C4-2B (cell line): ENCODE results near the gene CAMK2A.

Experiments used
- H3K27ac ChIP-seq: fragments of 450-650 bp; 2 replicates; pipeline ENCODE4 v1.5.1; 2017
- ZFX ChIP-seq: fragments of 450-650 bp; IDR thresholded peaks from 2 replicates; pipeline ENCODE4 v1.6.1; 2017
- TF ChIP-seq, protein P1 (sequence below): fragments of 450-650 bp; conservative IDR thresholded peaks from 2 replicates; pipeline ENCODE4 v1.5.1; 2017; ENCODE audit warnings: mild to moderate bottlenecking

The CAMK2A gene

DNA sequence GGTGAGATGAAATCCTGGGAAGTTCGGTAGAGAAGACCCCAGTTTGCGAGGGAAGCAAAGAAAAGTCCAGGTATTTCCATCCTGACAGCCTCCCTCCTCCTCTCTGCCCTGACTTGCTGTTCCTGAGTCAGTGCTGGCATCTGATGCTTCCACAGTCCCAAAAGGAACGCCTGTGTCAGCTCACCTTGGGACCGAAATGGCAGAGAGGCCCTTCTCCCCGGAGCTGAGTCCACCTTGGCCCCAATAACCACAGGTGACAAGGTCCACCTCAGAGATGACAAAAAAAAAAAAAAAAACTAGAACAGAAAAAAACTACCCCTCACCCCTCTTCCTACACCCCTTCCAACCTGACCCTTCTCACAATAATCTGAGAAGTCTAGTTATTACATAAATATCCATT is 68.1 kb downstream of the CAMK2A start:
- TF ChIP-seq ZFX: no peak
- TF ChIP-seq, protein P1, sequence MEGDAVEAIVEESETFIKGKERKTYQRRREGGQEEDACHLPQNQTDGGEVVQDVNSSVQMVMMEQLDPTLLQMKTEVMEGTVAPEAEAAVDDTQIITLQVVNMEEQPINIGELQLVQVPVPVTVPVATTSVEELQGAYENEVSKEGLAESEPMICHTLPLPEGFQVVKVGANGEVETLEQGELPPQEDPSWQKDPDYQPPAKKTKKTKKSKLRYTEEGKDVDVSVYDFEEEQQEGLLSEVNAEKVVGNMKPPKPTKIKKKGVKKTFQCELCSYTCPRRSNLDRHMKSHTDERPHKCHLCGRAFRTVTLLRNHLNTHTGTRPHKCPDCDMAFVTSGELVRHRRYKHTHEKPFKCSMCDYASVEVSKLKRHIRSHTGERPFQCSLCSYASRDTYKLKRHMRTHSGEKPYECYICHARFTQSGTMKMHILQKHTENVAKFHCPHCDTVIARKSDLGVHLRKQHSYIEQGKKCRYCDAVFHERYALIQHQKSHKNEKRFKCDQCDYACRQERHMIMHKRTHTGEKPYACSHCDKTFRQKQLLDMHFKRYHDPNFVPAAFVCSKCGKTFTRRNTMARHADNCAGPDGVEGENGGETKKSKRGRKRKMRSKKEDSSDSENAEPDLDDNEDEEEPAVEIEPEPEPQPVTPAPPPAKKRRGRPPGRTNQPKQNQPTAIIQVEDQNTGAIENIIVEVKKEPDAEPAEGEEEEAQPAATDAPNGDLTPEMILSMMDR: no peak
- H3K27ac ChIP-seq: no peak overlapping the region

DNA sequence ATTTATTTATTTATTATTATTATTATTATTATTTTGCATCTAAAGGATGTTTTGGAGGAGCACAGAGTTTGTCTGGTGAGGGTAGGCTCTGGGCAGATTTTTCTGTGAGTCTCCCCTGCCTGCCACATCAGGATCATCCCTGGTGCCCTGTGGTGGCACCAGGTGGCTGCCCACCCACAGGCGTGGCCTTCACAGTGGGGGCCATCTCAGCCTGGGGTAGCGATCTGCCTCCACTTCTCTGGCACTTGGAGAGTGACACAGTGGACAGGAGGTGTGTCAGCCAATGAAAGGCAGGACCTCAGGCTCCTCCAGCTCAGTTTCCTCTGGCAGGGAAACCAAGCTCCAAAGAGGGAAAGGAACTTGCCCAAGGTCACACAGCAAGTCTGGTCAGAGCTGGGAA is 69.7 kb downstream of the CAMK2A start:
- no peak for TF ChIP-seq ZFX
- TF ChIP-seq, protein P1: no peak
- no peak overlapping the region for H3K27ac ChIP-seq

DNA sequence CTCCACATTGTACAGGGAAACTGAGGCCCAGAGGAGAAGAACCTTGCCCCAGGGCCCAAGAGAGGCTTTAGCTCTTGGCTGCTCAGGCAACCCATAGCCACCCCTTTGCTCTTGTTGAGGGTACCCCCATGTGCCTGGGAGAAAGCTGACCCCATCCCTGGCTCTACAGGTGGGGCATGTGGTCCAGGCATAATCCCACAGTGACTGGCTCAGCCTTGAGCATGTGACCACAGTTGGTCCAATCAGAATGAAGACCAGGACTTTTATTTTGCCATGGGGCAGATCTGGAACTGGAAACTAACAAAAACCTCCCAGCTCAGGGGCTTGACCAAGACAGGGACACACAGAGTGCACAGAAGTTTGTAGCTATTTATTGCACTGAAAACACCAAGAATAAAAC is 70.4 kb downstream of the CAMK2A start:
- no peak overlapping the region for H3K27ac ChIP-seq
- TF ChIP-seq, protein P1: no peak

DNA sequence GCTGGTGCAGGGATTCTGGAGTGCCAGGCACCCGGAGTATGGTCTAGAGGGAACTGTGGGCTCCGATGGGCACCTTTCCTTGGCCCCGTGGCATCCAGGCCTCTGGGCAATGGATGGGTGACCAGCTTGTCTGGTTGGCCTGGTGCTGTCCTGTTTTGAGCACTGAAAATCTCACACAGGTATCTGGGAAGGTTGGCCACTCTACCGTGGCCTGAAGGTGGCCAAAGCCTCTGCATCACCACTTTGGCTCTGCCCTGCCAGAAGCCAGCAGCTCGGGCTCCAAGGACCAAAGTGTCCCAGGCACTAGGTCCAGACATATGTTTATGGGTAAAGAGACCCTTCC is 70.9 kb downstream of the CAMK2A start:
- H3K27ac ChIP-seq: no peak overlapping the region
- no peak for TF ChIP-seq ZFX
- TF ChIP-seq, protein P1: no peak

DNA sequence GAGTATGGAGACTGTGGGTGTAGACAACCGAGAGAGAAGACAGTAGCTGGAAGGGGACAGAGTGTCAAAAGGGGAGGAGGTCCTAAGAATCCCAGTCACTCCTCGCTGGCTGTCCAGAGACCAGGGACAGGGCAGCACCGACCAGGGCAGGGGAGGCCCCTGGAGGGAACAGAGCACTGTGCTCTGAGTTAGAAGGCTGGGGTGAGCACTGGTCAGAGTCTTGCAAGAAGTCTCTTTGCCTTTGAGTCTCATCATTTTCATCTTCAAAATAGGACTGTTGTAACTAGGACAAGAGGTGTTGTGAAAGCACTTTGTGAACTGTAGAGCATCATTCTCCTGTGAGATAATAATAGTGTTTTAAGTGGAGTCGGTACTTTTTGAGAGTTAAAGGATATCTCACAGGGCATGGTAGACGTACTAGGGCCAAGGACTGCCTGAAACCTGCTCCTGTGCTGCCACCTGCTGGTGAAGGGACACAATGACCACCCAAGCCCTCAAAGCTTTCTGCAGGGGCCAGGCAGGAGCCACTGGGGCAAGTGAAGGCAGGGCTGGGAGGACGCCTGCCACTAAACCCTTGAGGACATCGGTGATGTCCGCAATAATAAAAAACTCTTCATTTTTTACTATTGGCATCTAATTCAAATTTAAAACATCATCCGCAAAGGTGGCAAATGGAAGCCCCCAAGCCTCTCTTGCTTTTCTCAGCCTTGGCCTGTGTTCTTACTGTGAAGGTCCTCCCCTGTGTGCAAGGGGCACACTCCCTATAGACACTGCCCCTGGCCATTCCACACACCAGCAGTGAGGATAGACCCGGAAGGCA is 71.5 kb downstream of the CAMK2A start:
- no peak for TF ChIP-seq ZFX
- TF ChIP-seq, protein P1: peak; percentile 93
- no peak overlapping the region for H3K27ac ChIP-seq

DNA sequence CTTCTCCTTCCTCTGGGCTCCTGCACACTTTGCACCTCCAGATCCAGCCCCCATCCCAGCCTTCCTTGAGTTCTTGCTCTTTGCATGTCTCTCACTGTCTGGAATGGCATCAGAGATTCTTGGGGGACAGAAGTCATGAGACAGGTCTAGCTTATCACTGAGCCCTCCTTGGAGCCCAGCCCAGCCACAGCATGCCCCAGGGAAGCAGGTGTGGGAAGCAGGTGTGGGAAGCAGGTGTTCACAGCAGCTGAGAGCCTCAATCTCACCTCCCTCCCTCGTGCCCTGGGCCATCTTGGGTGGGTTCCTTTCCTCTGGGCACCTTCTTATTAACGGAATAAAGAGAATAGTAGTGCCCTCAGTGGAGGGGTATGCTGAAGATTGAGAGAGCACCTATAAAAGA is 72.5 kb downstream of the CAMK2A start:
- H3K27ac ChIP-seq: no peak overlapping the region
- TF ChIP-seq, protein P1: no peak
- no peak for TF ChIP-seq ZFX

DNA sequence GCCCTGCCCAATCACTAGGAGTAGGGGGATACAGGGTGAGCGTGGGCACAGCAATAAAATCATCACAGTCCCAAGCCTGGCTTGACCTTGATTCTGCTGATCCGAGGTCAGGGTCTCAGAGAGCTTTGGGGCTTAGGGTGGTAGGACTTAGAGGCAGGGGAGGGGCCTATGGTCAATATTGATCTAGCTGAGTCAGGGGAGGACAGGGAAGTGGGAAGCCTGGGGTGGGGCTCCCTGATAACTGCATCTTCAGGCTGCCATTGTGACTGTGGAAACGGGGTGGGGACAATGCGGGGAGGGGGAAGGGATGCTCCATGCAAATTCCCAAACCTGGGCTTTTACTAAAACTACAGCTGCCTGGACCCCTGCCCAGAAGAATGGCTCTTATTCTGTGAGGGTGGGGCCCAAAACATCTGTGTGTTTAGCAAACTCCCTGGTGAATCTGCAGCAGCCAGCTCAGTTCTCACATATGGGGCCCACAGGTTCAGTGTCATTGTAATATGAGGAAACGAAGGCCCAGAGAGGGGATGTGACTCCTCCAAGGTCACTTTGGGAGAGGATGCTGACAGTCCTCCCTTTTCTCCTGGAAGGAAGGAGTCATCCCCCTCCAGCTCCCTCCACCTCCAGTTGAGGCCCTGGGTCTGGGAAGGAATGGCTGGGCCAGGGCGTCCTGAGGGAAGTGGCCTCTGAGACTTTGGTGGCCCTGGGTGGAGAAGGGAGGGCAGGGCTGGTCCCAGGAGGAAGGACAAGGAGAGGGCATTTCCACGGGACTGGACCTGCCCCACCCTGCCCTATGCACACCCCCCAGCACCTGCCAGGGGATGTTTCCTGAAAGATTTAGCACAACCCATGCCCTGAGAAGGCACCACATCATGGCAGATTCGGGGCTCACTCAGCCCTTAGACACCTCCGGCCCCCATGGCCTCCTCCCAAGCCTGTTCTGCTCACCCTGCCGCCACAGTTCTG is 73.3 kb downstream of the CAMK2A start:
- no peak for TF ChIP-seq ZFX
- TF ChIP-seq, protein P1: no peak

More for the DNA sequence above, 73.3 kb downstream of the CAMK2A start:
- no peak overlapping the region for H3K27ac ChIP-seq
